GM18858 (cell line): ENCODE data around the gene HAPLN3.
"Not testable (repeated sequence)": the region's sequence is repeated elsewhere in the genome, so short reads cannot be mapped to it uniquely, and the experiment has no call there.

Experiments
- ATAC-seq: cut with Tn5 transposase; IDR thresholded peaks from one replicate; pipeline ENCODE4 v1.9.1; 2021; ENCODE audit not compliant: unreplicated experiment

Gene HAPLN3, protein sequence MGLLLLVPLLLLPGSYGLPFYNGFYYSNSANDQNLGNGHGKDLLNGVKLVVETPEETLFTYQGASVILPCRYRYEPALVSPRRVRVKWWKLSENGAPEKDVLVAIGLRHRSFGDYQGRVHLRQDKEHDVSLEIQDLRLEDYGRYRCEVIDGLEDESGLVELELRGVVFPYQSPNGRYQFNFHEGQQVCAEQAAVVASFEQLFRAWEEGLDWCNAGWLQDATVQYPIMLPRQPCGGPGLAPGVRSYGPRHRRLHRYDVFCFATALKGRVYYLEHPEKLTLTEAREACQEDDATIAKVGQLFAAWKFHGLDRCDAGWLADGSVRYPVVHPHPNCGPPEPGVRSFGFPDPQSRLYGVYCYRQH

GRCh38 chr15:88894819-88895767, at the start of gene HAPLN3:
Gene HAPLN3 (minus strand): TSS chr15:88895544. CDS start chr15:88887298, 8,246 bp downstream.
- ATAC-seq = no peak

- no peak for ATAC-seq
Measured at GRCh38 chr15:88940110-88940675, 44.8 kb upstream of the HAPLN3 start.

DNA sequence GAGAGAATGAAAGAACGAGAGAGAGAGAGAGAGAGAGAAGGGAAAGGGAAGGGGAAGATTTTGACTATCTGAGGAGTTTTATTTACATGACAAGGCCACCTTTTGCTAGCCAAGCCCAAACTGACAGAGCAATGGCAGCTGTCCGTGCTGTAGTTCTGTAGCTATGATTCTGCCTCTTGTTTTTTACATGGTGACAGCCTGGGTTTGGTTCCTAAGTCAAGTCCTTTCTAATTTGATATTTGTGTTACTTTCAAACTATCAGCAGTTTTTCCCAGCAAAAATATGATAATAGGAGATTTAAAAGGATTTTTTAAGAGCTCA, 44.1 kb upstream of the HAPLN3 start:
- ATAC-seq = no peak

- ATAC-seq = no peak
Measured at GRCh38 chr15:88938802-88939485, 43.6 kb upstream of the HAPLN3 start.

DNA sequence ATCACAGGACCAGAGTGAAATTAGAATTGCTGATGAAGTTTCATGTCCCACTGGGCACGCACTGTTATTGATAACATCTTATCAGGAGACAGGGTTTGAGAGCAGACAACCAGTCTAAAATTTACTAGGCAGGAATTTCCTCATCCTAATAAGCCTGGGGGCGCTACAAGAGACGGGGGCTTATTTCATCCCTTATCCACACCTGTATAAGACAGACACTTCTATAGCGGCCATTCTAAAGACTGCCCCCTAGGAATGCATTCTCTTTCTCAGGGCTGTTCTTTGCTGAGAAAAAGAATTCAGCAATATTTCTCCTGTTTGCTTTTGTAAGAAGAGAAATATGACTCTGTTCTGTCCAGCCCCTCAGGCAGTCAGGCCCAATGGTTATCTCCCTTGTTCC, 39.1 kb upstream of the HAPLN3 start:
- not testable (repeated sequence) for ATAC-seq

DNA sequence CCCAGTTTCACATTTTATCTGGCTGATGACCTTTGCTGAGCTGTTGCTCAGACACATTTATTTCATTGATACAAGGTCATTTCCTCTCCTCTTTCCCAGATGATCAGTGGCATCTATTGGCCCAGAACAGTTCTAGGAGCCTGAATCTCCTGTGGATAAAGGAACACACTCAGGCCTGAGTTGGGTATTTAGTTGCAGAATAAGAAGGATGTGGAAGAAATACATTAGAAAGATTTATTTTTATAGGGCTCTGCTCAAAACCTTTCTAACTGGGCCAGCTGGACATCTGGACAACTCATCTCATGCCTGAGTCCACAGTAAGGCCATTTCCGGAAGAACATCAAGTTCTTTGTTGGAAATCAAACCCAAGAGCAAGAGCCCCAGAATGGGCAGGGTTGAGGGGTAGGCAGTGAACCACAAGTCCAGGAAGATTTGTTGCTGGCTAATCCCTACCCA, 37.6 kb upstream of the HAPLN3 start:
- ATAC-seq = no peak

DNA sequence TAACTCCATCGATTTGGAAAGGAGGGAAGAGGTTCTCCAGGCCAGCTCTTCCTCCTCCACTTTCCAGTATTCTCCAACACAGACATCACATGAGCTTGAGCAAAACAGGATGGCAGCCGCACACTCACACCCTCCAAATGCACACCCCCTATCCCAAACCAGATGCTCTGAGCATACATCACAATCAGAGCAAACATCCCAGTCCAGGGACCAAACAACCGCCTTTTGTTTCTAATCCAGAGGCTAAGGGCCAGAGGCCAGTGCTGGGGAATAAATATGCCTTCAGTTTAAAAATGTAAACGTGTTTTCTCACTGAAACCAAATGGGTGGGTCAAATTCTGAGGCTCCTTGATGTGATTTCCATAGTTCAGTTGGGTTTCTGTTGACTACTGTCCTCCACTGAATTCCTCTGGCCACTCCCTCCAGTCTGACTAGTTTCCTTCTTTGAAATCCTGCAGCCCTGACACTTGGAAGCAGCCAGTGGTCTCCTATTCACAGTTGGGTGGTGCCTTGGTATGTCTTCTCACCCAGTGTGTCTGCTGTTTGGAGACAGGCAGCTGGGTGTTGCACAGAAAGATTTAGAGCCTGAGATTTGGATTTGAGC, 37.0 kb upstream of the HAPLN3 start:
- no peak for ATAC-seq

DNA sequence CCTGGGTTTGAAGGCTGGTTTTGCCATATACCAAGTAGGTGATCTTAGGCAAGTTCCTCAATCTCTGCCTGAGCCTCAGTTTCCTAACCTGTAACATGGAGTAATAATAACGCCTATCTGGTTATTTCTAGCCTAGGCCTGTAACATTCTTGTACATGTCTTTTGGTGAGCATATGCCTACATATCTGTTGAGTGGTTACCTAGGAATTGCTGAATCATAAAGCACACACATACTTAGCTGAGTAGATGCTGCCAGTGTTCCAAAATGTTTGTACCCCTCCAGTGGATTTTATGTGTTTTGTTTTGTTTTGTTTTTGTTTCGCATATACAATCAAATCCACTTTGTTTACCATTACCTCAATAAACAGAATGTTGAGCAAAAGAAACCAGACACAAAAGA, 35.2 kb upstream of the HAPLN3 start:
- ATAC-seq = no peak

DNA sequence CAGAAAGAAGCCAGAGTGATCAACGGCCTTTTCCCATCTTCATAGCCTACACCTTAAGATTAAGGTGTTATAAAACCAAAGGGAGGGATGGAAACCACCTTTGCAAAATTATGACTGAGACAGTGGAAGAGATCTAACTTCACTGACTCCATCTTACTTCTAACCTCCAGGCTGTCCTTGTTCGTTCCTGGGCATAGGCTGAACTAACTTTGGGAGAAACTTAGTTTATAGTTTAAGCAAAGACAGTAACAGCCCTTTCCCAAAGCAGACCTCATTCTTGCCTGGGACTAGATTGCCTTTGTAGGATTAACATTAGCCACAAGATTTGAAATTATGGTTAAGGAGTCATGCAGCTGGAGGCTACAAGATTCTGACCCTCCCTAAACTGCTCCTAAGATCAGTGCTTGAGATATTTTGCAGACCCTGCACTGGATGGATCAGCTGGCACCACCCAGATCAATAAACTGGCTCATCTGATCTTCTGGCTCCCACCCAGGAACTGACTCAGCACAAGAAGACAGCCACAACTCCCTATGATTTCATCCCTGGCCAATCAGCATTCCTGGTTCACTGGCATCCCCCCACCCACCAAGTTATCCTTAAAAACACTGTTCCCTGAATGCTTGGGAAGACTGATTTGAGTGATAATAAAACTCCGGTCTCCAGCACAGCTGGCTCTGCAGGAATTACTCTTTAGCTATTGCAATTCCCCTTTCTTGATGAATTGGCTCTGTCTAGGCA, 34.2 kb upstream of the HAPLN3 start:
- ATAC-seq = not testable (repeated sequence)

- not testable (repeated sequence) for ATAC-seq
Measured at GRCh38 chr15:88928192-88928591, 32.8 kb upstream of the HAPLN3 start.

DNA sequence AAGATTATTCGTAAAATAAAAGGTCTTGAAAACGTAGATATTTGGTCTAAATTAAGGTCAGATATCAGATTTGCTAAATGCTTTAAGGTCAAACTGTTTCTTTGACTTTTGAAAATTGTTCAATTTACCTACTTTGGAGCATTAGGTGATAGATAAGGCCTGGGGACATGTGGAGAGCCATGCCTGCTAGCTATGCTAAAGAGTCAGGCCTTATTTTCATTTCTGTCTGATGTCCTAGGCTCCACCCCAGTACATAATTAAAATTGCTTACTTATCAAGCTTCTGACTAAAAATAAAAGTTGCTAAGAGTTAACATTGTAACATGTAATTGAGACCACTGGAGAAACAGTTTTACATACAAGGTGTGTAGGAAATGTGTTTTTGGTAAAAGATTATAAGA, 30.3 kb upstream of the HAPLN3 start:
- not testable (repeated sequence) for ATAC-seq

DNA sequence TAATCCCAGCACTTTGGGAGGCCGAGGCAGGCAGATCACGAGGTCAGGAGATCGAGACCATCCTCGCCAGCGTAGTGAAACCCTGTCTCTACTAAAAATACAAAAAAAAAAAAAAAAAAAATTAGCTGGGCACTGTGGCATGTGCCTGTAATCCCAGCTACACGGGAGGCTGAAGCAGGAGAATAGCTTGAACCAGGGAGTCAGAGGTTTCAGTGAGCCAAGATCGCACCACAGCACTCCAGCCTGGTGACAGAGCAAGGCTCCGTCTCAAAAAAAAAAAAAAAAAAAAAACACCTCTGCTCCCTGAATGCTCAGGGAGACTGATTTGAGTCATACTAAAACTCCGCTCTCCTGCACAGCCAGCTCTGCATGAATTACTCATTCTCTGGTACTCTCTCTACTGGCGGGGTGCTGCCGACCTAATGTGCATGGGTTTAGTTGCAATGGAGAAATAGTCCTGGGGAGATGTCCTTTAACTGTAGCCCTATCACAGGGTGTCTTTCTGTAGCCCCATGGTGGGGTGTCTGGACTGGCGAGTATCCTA, 25.6 kb upstream of the HAPLN3 start:
- peak; percentile 86 for ATAC-seq

DNA sequence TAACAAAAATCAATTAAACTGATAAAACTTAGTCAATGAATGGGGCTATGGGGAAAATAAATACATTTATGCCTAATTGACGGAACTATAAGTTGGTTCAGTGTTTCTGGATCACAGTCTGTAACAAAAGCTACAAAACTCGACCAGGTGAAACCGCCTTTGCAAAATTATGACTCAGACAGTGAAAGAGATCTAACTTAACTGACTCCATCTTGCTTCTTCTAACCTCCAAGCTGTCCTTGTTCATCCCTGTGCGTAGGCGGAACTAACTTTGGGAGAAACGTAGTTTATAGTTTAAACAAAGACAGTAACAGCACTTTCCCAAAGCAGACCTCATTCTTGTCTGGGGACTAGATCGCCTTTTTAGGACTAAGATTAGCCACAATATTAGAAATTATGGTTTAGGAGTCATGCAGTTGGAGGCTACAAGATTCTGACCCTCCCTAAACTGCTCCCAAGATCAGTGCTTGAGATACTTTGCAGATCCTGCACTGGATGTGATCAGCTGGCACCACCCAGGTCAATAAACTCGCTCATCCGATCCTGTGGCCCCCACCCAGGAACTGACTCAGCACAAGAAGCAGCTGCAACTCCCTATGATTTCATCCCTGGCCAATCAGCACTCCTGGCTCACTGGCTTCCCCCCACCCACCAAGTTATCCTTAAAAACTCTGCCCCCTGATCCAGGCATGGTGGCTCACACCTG, 25.0 kb upstream of the HAPLN3 start:
- ATAC-seq = no peak

DNA sequence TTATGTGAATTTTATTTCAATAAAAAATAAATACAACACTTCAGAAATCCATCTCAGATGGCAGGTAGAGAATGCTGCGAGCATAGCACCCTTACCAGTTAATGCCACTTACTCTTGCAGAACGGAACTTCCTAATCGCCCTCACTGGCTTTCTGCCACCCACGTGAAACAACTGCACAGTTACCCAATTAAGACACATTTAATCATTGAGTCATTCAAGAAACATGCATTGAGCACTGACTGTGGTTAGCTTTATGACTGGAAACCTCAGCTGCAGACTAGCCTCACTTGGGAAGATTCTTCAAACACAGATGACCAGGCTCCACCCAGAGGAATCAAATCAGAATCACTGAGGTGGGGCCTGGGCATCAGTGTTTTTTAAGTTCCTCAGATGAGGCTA, 23.4 kb upstream of the HAPLN3 start:
- peak; percentile 51 for ATAC-seq

GRCh38 chr15:88917760-88918159, 22.4 kb upstream of the HAPLN3 start:
- ATAC-seq = no peak

- ATAC-seq = no peak
Measured at GRCh38 chr15:88915354-88915753, 20.0 kb upstream of the HAPLN3 start.

DNA sequence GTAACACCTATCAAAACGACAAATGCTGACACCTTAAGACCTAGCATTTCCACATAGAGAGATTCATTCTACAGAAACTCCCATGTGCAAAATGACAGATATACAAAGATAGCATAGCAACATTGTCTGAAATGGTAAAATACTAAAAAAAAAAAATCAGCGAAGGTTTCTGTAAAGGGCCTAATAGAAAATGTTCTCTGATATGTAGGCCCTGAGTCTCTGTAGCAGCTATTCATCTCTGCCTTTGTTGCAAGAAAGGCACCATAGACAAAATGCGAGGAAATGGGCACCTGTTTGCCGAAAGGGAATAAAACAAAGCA, 18.5 kb upstream of the HAPLN3 start:
- ATAC-seq = no peak

DNA sequence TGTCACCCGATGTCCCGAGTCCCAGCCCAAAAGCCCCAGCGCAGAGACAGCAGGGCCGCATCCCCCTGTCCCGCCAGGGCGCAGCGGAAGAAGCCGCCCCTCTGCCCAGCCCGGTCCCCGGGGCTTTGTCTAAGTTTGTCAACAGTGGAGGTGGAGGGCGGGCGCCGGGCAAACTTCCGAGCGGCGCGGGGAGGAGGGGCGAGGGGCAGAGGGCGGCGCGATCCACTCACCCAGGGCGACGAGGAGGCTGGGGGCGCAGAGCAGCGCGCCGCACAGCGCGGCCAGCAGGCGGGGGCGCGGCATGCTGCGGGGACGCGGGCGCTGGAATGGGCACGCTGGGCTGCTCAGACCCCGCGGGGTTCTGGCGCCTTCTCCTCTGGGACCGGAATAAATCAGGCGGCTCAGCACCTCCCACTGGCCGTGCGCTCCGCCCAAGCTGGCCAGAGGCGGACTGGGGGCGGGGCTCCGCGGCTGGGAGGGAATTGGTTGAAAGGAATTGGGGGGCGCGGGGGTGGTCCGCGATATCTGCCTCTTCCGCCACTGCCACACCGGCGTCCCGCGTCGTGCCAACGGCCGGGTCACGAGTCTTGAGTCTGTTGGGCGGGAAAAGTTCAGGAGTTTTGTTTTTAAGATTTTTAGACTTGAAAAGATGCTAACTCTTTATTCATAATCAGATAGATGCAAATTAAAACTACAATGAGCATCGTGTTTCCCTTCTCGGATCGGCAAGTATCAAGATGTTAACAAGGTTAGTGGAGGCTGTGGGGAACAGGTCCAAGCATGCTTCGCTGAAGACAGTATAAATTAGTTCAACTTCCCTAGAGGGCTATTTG, 17.9 kb upstream of the HAPLN3 start, which contains the start of gene MFGE8:
Gene MFGE8, minus strand, starts transcription at position 363 of the 833 bp plus-strand sequence. Its CDS starts 60 bp downstream, at position 303.
- peak; percentile 54 for ATAC-seq
